GM13976 (cell line): Measurements from ENCODE around the gene CACNB4.

Source experiments
- DNase-seq: peaks from one replicate; pipeline ENCODE4 v3.0.0; 2012; ENCODE audit warnings: low spot score
- in situ Hi-C: fragments of 300-500 bp; cut with MboI; formaldehyde crosslinking; loops from one replicate; pipeline ENCODE4 v1.12.0; 2022; ENCODE audit warnings: low sequenced_read_pairs, mixed read lengths, inconsistent platforms; ENCODE audit not compliant: unreplicated experiment
- TF ChIP-seq, protein P1 (sequence below): IDR thresholded peaks from 2 replicates; pipeline ENCODE4 v1.5.1; 2012; ENCODE audit warnings: borderline replicate concordance, mild to moderate bottlenecking; ENCODE audit not compliant: insufficient read depth; ENCODE audit errors: extremely low read depth, missing control alignments, control extremely low read depth

The CACNB4 gene

DNA sequence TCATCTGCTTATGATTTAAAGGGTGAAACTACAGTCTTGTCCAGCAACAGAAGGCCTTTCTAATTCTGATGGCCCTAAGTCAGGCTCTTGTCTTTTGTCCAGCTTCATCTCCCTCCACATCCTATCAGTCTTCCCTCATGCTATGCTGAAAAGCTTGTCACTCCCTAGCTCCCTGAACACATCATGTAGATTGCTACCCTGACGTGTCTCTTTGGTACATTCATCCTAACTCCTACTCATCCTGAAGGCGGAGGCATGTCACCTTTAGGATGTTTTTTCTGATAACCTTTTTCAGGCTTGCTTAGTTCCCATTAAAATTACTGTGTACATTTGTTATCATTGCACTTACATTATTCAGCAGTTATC, 192.2 kb downstream of the CACNB4 start:
- DNase-seq, result no peak
- in situ Hi-C loops, result no loop called here
- TF ChIP-seq, protein P1, sequence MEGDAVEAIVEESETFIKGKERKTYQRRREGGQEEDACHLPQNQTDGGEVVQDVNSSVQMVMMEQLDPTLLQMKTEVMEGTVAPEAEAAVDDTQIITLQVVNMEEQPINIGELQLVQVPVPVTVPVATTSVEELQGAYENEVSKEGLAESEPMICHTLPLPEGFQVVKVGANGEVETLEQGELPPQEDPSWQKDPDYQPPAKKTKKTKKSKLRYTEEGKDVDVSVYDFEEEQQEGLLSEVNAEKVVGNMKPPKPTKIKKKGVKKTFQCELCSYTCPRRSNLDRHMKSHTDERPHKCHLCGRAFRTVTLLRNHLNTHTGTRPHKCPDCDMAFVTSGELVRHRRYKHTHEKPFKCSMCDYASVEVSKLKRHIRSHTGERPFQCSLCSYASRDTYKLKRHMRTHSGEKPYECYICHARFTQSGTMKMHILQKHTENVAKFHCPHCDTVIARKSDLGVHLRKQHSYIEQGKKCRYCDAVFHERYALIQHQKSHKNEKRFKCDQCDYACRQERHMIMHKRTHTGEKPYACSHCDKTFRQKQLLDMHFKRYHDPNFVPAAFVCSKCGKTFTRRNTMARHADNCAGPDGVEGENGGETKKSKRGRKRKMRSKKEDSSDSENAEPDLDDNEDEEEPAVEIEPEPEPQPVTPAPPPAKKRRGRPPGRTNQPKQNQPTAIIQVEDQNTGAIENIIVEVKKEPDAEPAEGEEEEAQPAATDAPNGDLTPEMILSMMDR, result no peak

DNA sequence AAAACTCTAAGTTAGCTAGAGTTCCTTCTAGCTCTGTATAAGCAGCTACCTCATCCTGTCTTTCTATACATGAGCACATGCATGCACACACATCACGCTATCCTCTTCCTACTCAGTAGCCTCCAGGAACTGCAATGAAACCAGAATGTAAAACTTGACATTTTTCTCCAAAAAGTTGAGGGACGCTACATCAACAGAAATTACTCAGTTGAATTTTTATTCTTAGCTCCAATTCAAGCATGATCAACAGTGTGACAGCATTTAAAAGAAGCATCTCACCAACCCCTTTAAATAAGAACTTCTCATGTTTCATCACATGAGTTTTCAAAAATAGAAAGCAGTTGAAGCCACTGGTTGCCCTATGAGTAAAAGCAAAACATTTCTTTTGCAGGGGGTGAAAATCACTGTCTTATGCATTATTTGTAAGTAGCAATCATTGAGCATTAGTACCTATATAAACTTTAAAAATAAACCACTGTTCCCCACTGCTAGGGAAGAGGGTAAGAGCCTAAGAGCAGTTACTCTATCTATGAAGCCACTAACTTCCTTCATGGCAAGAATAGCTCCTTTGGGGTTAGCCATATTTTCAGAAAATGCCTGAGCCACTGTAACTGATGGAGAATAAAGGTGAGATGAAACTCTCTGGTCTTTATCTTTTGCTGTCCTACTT, 192.7 kb downstream of the CACNB4 start:
- in situ Hi-C loops, result no loop called here

DNA sequence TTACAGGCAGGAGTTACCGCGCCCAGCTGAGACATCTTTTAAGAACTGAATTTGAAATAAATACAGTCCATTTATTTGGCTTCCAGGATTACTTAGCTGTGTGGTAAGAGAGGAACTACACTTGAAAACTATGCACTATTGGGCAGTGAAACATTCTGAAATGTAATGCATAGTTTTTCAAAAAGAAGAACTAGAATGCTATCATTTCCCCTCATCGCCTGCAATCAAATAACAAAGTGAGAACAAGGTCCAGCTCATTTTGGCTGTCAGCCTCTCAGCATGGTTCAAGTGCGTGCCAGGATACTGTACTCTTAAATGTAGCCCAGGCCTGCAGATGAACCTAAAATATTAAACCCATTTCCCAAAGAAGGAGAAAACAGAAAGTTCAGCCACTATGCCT, 194.0 kb downstream of the CACNB4 start:
- in situ Hi-C loops, result no loop called here
- TF ChIP-seq, protein P1, result no peak
- no peak for DNase-seq

More for the DNA sequence above, 192.7 kb downstream of the CACNB4 start:
- TF ChIP-seq, protein P1, result no peak
- DNase-seq, result peak; percentile 29

DNA sequence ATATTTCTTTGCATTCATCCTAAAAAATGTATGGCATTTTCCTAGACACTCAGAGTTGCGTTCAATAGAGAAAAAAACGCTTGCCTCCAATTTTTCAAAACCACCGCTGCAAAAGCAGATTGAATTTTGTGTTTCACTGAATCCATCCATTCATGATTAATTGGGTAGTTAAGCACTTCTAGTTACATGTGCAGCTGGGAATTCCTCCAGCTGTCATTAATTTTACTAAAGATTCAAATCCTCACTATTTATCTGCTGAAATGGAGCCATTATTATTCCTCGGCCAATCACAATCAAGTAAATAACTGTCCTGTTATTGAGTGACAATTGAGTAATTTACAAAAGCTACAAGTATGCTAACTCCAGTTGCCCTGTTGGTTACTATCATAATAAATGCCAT, 194.8 kb downstream of the CACNB4 start:
- in situ Hi-C loops, result no loop called here
- TF ChIP-seq, protein P1, result no peak
- DNase-seq, result no peak

DNA sequence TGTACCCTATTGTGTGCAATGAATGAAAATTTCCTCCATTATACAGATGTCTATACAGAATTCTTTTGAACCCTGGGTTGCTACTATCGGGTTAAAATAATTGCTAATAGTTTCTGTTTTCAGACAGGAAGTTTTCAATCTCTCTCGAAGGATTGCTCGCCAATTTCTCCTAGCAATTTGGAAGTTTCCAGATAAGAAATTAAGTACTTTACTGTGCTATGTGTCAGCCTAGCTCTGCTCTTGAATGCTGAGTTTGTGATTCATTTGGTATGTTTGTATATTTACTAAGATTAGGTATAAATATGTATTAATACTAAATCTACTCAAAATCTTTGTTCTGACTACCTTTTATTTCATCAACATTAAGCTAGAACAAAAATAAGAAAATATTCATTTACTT, 196.0 kb downstream of the CACNB4 start:
- in situ Hi-C loops, result no loop called here
- TF ChIP-seq, protein P1, result no peak
- no peak for DNase-seq

DNA sequence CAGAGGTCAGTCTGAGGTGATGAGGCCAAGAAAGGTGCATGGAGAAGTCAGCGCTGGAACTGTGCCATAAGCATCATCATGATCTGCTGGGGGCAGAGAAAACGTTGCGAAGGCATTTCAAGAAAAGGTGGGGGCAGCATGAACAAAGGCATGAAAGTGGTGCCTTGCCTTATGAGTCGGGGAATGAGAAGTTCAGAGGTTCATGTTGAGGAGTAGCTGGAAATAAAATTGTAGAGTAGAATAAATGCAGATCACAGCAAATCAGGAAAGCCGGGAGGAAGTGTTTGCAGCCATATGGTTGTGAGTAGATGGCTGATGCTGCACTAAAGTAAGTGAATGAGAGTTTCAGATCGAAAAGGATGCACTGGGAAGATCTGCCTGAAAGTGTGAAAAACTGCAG, 198.5 kb downstream of the CACNB4 start:
- DNase-seq, result no peak
- in situ Hi-C loops, result no loop called here
- TF ChIP-seq, protein P1, result no peak
